ENCODE data around the gene FNIP2. TPM values are rescaled to one million over a fixed set of nuclear protein-coding genes. Genes with fewer than 3 reads are reported as not detected.

Gene FNIP2
- total and polyA plus RNA-seq, 10 of the 15 experiments (the other 5 are each of a cell fraction or from before 2014, with no cell fraction given): 0.03 to 0.38 (median 0.15) TPM

- SMC1A ChIA-PET (ENCODE audit: uncharacterized antibody, unreplicated experiment): interaction anchor here (1.7 to 16.0 kb wide), 4 partner anchors 9 to 45 kb away, joined by 4 to 291 read pairs (median 21); no protein-coding TSS in a partner anchor
- H3K4me1 ChIP-seq (ENCODE audit: control insufficient read depth, insufficient read depth, low read length): no peaks in the 10 kb centered on the region
- intact Hi-C loops (cut with micrococcal nuclease; ENCODE audit: unreplicated experiment) (no loop called here), in situ Hi-C loops (cut with MboI) (no loop called here)
- no peak overlapping the region for H3K27ac ChIP-seq (ENCODE audit: control insufficient read depth, insufficient read depth)
- H3K4me2 ChIP-seq (ENCODE audit: control insufficient read depth, insufficient read depth): no peak overlapping the region
- no peaks in the 10 kb centered on the region; the same call in 1 of the 2 replicates for H3K79me2 ChIP-seq (ENCODE audit: control insufficient read depth, insufficient read depth, low read length)
- FAIRE-seq (no peak), DNase-seq (ENCODE audit: low read depth, low spot score) (no peak), ATAC-seq (no peak)
- no peaks in the 10 kb centered on the region for H3K36me3 ChIP-seq (ENCODE audit: control insufficient read depth in 2 of 2, insufficient read depth in 2 of 2, low read length in 1 of 2)
- POLR2A ChIA-PET: no interaction called here
- TF ChIP-seq BACH1 (IDR thresholded peaks at IDR 0.05; ENCODE audit: borderline replicate concordance) (no peak), CREB1 (IDR thresholded peaks at IDR 0.05; ENCODE audit: low read depth) (no peak), ATF7 (IDR thresholded peaks at IDR 0.05; ENCODE audit: low read depth) (no peak), TBL1XR1 (IDR thresholded peaks at IDR 0.05; ENCODE audit: low read depth, low read length) (no peak), TAF1 (IDR thresholded peaks at IDR 0.05; ENCODE audit: borderline replicate concordance, low read depth, low read length) (no peak), HCFC1 (IDR thresholded peaks at IDR 0.05; ENCODE audit: low read length) (no peak), NRF1 (conservative IDR thresholded peaks at IDR 0.05; ENCODE audit: low read depth, low read length) (no peak), KDM1A (IDR thresholded peaks at IDR 0.05; ENCODE audit: borderline replicate concordance) (no peak), ELK1 (IDR thresholded peaks at IDR 0.05; ENCODE audit: low read depth, low read length) (no peak), TARDBP (IDR thresholded peaks at IDR 0.05; ENCODE audit: borderline replicate concordance) (no peak), CHD2 (IDR thresholded peaks at IDR 0.05; ENCODE audit: borderline replicate concordance, low read depth, low read length) (no peak), MTA2 (IDR thresholded peaks at IDR 0.05; ENCODE audit: low read depth) (no peak), EGR1 (IDR thresholded peaks at IDR 0.05; ENCODE audit: borderline replicate concordance in 1 of 2, low read depth in 2 of 2, low read length in 2 of 2) (no peak), STAT3 (IDR thresholded peaks at IDR 0.05; ENCODE audit: low read depth, low read length) (no peak)
- no peaks in the 10 kb centered on the region for H4K20me1 ChIP-seq (ENCODE audit: control insufficient read depth, insufficient read depth)
- H3K4me3 ChIP-seq: no peak overlapping the region
- H2AFZ ChIP-seq (ENCODE audit: control insufficient read depth, low read depth, low read length): no peak overlapping the region
- H3K9me3 ChIP-seq (replicated peaks; ENCODE audit: control insufficient read depth, insufficient read depth, low read length): no peaks in the 10 kb centered on the region
- H3K9ac ChIP-seq (ENCODE audit: control insufficient read depth, insufficient read depth, low read length): no peak overlapping the region
- CTCF ChIA-PET: interaction anchor here (1.0 to 2.0 kb wide), 4 partner anchors 19 to 305 kb away, joined by 3 to 8 read pairs (median 4); no protein-coding TSS in a partner anchor
- RAD21 ChIA-PET (ENCODE audit: unreplicated experiment): interaction anchor here (1.0 to 3.1 kb wide), 3 partner anchors 9 to 18 kb away, joined by 3 to 10 read pairs (median 4); no protein-coding TSS in a partner anchor
- 80% methylated on average over 4 of the region's 4 CpGs for WGBS (ENCODE audit: insufficient coverage, insufficient replicate concordance, low lambda C conversion rate, missing lambda C conversion rate)
- BruUV-seq (replicated peaks): no TSS peak
- H3K27me3 ChIP-seq (replicated peaks in 1 of 2; ENCODE audit: control insufficient read depth in 2 of 2, insufficient read depth in 2 of 2, low read length in 1 of 2): no peaks in the 10 kb centered on the region
Measured at GRCh38 chr4:158801066-158801465, 32.2 kb downstream of the FNIP2 start.

Measured in GM12878 (cell line).